ENCODE data around the gene CXXC5. TPM values are rescaled to one million over a fixed set of nuclear protein-coding genes. Genes with fewer than 3 reads are reported as not detected.
A peak's percentile ranks its signal among the peaks of the same experiment; 100 is the strongest.

CXXC5 gene
- total and polyA plus RNA-seq, 12 donors, result 28.7 to 51.6 (median 36.0) TPM

DNA sequence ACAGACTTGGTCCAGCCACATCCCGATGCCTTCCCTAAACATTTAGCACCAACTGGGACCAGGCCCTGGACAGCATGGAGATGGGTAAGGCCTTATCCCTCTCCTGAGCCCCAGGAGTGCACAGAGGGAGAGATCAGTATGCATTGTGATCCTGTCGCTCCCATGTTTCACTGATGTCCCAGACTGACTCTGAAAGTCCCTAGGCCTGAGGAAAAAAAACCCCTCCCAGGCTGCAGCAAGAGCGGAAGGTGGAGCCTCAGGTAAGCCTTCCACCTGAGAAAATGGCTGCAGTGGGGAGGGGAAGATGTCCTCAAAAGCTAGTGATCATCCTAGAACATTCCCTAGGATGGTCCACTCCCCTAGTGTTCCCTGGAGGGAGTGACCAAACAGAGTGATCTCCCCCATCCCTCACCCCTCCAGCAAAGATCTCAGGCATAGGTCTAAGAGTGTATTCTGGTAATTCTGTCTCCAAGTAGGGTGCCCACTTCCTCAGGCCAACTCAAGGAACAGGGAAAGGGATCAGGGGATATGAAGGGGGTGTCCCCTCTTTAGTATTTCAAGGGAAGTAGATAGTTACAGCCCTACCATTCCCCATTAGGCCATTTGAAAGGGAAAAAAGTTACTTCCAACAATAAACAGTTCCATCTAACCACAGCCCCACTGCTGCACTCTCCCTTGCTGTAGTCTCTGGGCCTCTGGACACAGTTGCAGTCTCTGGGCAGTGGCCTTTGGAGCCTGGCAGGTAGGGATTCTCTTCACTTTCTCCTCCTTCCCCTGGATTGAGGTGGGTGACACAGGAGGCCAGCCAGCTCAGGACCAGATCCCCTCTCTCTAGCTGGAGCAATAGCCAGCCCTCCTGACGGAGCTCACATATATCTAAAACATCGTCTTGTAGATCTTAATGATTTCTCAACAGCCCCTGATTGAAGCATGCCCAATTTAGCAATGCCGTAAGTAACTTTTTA, 6.8 kb upstream of the CXXC5 start:
- no peak for DNase-seq
- Histone ChIP-seq H3K36me3 (no peaks in the 10 kb centered on the region), H3K27me3 (peaks cover 0 to 8% (median 0%) of the 10 kb centered on the region in 7 donors), H3K27ac (no peak overlapping the region), H3K4me3 (no peak overlapping the region), H3K9me3 (no peaks in the 10 kb centered on the region), H3K4me1 (peaks cover 14 to 46% (median 29%) of the 10 kb centered on the region in 9 donors)
- TF ChIP-seq, protein P1, sequence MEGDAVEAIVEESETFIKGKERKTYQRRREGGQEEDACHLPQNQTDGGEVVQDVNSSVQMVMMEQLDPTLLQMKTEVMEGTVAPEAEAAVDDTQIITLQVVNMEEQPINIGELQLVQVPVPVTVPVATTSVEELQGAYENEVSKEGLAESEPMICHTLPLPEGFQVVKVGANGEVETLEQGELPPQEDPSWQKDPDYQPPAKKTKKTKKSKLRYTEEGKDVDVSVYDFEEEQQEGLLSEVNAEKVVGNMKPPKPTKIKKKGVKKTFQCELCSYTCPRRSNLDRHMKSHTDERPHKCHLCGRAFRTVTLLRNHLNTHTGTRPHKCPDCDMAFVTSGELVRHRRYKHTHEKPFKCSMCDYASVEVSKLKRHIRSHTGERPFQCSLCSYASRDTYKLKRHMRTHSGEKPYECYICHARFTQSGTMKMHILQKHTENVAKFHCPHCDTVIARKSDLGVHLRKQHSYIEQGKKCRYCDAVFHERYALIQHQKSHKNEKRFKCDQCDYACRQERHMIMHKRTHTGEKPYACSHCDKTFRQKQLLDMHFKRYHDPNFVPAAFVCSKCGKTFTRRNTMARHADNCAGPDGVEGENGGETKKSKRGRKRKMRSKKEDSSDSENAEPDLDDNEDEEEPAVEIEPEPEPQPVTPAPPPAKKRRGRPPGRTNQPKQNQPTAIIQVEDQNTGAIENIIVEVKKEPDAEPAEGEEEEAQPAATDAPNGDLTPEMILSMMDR (IDR thresholded peaks at IDR 0.05), result no peak
- WGBS, 2 donors, result 87 to 93% methylated on average over 6 of the region's 6 CpGs
- no peak for ATAC-seq
- intact Hi-C loops (cut with DNase I), result loop anchor here in 1 of 10 donors (5.0 kb wide), 1 partner anchor 46 kb away; no protein-coding TSS in a partner anchor

DNA sequence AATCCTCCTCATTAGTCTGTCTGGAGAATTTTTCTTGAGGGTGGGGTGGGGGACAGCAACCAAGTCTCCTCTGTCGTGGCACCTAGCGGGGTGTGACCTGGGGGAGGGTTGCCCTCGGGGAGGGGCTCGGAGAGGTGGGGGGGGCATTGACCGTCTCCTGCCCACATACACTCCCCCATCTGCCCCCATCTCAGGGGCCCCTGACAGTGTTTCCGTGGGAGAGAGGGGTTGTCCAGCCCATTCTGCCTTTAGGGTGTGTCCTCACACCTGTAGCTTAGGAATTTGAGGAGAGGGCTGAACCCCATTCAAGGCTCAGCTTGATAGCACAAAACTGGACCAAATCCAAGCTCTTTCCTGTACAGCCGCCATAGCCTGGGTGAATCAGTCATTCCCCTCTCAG, 5.9 kb upstream of the CXXC5 start:
- peak in 1 of 2 donors; percentile 2 for DNase-seq
- H3K9me3 ChIP-seq, result no peaks in the 10 kb centered on the region
- WGBS, 2 donors, result 71 to 75% methylated on average over 7 of the region's 7 CpGs
- intact Hi-C loops (cut with DNase I), result loop anchor here in 1 of 10 donors (5.0 kb wide), 1 partner anchor 45 kb away; no protein-coding TSS in a partner anchor
- no peak overlapping the region for H3K27ac ChIP-seq
- no peaks in the 10 kb centered on the region for H3K36me3 ChIP-seq
- peaks cover 10 to 46% (median 26%) of the 10 kb centered on the region in 9 donors for H3K4me1 ChIP-seq
- no peak overlapping the region for H3K4me3 ChIP-seq
- ATAC-seq, result no peak
- TF ChIP-seq, protein P1 (IDR thresholded peaks at IDR 0.05), result no peak
- peaks cover 0 to 14% (median 0%) of the 10 kb centered on the region in 7 donors for H3K27me3 ChIP-seq

DNA sequence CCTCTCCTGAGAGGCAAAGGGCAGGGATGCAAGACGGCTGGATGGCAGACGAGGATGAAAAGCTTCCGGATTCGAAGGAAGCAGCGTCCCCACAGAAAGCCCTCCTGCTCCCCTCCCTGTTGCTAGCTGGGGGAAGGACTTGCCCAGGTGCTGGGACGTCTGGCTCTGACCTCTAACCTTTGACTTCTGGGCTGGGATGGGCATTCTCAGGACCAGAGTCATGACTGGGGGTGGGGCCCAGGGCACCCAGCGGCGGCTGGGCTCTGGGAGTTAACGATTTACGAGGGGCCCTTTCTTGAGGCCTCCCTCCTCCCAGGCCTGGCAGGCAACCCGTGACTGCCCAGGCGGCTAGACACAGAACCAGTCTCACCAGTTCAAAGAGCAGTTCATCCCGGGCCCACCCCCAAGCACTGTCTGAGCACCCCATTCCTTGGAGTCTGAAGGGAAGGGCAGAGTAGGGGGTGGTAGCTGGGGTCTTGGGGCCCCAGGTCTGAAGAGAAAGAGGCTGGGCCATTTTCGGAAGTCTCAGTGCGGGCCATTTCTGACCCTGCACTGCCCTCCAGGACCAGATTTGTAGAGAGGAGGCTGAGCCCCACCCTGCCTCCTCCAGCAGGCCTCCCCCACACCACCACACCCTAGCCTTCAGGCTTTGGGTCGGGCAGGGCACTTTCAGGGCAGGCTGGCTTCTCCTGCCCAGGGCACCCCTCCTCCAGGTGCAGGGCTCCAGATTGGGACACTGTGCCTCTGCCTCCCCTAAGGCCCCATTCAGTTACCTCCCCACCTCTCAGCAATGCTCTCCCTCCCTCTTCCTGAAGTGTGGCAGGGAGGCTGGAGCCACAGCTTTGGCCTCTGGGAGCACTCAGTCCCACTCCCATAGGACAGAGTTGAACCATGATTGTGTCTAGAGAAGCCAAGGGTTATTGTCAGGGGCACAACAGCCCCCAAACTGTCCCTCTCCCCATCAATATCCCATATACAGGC, 5.0 kb upstream of the CXXC5 start:
- Histone ChIP-seq H3K4me1 (peaks cover 10 to 47% (median 29%) of the 10 kb centered on the region in 9 donors), H3K4me3 (no peak overlapping the region), H3K36me3 (no peaks in the 10 kb centered on the region), H3K27me3 (peaks cover 0 to 24% (median 0%) of the 10 kb centered on the region in 7 donors), H3K27ac (no peak overlapping the region), H3K9me3 (no peaks in the 10 kb centered on the region)
- 81 to 87% methylated on average over 16 of the region's 16 CpGs for WGBS, 2 donors
- TF ChIP-seq, protein P1 (IDR thresholded peaks at IDR 0.05), result no peak
- DNase-seq (peak in 1 of 2 donors; percentile 2), ATAC-seq (no peak)
- intact Hi-C loops (cut with DNase I), result loop anchor here in 1 of 10 donors (5.0 kb wide), 1 partner anchor 44 kb away; no protein-coding TSS in a partner anchor

Measured in heart right ventricle (tissue), 16 donors.